ENCODE results near the gene CCNB2. TPM values are rescaled to one million over a fixed set of nuclear protein-coding genes. Genes with fewer than 3 reads are reported as not detected.
"Not testable (repeated sequence)": the region's sequence is repeated elsewhere in the genome, so short reads cannot be mapped to it uniquely, and the experiment has no call there.

The CCNB2 gene
- total RNA-seq, 1 experiment from 2014 or later: 95.2 TPM

DNA sequence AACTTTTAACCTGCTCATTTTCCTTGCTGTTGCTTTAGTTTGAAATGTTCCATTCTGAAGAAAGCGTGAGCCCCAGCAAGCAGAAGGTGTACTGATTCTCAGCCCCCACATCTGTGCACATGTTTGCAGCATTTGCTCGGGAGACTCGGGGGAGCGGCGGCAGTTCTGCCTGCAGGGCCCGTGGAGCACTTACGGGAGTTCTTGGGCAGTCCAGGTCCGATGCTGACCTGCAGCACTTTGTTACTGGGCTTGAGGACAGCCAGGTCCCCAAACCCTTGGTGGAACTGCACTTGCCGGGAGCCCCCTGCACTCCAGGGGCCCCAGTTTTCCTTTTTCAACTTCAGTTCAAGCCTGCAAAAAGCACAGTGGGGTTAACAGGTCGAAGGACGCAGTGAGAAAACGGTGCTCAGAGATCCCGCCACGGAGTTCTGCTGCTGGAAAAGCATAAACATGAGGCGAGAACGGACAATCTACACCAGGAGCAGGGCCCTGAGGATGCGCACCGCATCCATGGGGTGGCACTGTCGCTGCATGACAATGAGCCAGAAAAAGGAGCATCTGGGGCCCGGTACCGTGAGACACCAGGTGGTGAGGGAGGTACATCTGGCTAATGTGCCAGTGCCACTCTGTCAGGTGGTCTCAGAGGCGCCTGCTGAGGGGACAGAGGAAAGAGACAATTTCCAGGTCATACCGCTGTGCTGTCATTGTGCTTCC, 56.1 kb downstream of the CCNB2 start:
- DNase-seq (ENCODE audit: low spot score): peak; percentile 5
- in situ Hi-C loops (cut with HindIII; ENCODE audit: low sequenced_read_pairs): no loop called here

DNA sequence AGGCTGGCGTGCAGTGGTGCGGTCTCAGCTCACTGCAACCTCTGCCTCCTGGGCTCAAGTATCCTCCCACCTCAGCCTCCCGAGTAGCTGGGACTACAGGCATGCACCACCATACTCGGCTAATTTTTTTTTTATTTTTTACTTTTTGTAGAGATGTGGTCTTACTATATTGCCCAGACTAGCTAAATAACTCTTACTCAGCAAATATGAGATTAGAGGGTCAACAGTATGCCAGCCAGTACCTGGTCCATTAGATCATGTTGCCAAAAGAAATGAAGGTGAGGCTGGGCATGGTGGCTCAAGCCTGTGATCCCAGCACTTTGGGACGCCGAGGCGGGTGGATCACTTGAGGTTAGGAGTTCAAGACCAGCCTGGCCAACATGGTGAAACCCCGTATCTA, 57.1 kb downstream of the CCNB2 start:
- in situ Hi-C loops (cut with HindIII; ENCODE audit: low sequenced_read_pairs); DNase-seq (ENCODE audit: low spot score): not testable (repeated sequence)

DNA sequence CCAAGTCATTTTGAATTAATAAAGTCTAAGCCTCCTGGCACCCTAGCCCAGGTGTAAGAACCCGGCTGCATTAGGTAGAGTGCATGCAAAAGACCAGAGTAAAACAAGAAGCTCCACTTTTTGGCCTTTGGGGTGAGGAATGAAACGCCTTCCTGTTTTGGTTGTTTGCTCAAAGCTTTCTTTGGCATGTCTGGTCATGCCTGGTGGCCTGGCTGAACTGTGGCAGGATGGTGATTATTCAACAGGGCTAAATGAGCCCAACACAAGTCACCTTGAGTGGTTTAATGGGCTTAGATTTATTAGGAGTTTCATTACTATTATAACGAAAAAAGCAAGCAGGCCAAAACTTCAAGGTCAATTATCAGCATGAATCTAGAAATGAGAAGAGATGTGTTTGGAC, 60.8 kb downstream of the CCNB2 start:
- in situ Hi-C loops (cut with HindIII; ENCODE audit: low sequenced_read_pairs): no loop called here
- DNase-seq (ENCODE audit: low spot score): no peak

DNA sequence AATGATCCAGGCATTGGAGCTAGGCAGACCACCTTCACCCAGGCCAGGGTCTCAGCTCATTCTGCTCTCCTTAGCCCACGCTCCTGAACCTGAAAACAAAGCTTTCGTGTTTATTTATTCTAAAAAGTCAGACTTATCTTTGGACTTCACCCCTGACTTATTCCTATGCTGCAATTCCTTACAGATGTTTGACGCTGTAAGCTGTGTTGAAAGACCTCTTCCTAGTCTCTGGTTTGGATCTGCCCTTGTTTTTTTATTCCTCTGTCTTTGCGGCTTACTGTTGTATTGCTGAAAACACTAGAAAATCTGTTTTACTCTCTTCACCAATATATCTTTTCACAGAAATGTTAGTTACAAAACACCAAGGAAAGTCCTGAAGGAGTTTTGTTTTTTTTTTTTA, 61.2 kb downstream of the CCNB2 start:
- no peak for DNase-seq (ENCODE audit: low spot score)
- in situ Hi-C loops (cut with HindIII; ENCODE audit: low sequenced_read_pairs): no loop called here

DNA sequence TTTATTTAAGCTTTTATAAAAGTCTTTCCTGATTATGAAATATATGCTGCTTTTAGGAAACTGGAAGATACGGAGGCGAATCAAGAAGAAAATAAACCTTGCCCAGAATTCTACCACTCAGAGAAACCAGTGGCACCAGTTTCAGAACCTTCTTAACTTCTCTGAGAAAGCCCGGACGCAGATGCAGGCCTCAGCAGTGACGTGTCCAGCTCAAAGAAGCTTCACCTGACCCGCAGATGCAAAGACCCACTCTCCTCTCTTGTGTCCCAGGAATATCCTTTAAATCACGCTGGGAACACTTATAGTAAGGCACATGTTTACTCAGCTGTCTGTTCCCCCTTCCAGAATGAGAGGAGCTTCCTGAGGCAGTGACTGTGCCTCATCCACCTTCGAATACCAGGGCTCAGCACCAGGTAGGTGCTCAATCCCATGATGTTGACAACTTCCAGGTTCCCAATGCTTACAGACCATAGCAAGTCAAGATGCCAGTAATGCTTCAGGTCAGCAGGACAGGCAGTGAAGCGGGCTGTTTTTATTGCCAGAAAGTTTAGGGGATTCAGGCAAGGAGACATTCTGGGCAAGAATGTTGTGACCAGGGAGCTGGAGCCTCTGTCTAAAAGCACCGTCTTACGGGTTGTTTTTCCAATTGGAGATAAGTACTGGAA, 61.8 kb downstream of the CCNB2 start:
- no peak for DNase-seq (ENCODE audit: low spot score)

DNA sequence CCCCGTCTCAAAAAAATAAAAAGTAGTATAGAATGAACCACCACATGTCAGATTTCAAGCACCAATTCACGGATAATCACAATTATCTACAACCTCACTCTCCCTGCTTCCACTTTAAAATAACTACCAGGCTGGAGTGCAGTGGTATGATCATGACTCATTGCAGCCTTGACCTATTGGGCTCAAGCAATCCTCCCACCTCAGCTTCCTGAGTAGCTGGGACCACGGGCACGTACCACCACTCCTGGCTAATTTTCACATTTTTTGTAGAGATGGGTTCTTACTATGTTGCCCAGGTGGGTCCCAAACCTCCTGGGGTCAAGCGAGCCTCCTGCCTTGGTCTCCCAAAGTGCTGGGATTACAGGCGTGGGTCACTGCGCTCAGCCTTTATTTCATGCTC, 63.6 kb downstream of the CCNB2 start:
- in situ Hi-C loops (cut with HindIII; ENCODE audit: low sequenced_read_pairs): no loop called here
- no peak for DNase-seq (ENCODE audit: low spot score)

More for the DNA sequence above, 61.8 kb downstream of the CCNB2 start:
- in situ Hi-C loops (cut with HindIII; ENCODE audit: low sequenced_read_pairs): no loop called here

DNA sequence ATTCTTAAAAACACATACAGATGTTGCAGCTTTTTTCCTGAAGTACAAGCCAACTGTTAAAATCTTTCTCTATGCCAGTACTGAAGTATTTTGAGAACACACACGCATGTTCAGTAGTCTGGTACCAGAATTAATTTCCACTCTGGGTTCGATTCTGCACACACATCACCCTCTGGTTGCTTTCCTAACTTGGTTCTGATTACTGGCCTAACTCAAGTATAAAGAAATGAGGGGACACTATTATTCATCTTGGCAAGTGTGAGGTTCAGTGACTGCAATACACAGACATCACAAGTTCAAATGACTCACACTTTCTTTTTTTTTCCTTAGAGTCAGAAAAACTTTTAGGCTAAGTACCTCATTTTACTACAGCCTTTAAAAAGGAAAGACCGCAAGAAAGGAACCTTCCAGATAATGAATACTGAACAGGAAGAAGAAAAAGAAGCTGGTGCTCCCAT, 64.3 kb downstream of the CCNB2 start:
- DNase-seq (ENCODE audit: low spot score): no peak
- in situ Hi-C loops (cut with HindIII; ENCODE audit: low sequenced_read_pairs): no loop called here

DNA sequence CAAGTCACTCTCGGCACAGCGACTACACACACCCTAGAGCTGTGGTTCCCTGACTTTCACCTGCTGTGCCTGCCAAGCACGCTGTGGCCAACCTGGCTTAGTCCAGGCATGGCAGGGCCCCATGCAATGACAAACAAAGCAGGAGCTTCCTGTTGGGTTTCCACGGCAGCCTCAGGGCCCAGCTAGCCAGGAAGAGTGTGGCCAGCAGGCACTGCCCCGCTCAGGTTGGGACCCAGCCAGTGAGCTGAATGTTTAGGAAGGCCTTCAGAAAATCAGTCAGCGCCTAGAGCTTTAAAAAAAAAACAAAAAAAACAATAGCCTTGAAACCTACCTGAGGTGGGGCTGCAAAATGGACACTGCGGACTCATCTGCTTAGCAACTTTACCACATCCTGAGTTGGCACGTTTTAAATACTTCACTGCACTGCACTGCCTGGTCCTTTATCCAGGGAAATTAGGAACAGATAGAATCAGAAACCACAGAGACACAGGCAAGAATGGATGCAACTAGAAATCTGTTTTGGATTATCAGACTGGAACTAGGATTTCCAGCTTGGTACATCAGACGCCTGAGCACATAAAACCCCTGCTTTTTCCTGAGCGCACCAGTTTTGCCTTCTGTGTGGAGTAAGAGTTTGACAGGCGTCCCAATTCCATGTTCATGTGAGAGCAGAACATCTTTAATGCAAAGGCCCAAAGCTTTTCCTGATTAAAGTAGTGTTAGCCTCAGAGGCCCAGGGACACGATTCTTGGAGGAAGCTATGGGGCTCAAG, 65.5 kb downstream of the CCNB2 start:
- in situ Hi-C loops (cut with HindIII; ENCODE audit: low sequenced_read_pairs): no loop called here
- DNase-seq (ENCODE audit: low spot score): peak; percentile 86

DNA sequence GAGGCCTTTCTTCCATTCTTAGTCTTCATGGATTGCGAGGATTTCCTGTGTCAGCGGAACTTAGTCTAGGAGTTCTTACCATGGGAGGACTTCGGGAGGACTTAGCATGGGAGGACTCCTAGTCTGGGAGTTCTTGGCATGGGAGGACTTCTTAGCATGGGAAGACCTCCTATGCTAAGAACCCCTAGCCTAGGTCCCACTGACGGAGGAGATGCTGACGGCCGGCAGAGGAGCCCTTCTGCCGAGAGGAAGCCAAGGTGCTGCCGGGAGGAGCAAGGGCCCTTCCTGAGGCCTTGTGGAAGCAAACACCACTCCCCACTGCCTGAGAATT, 66.1 kb downstream of the CCNB2 start:
- no peak for DNase-seq (ENCODE audit: low spot score)
- in situ Hi-C loops (cut with HindIII; ENCODE audit: low sequenced_read_pairs): no loop called here

DNA sequence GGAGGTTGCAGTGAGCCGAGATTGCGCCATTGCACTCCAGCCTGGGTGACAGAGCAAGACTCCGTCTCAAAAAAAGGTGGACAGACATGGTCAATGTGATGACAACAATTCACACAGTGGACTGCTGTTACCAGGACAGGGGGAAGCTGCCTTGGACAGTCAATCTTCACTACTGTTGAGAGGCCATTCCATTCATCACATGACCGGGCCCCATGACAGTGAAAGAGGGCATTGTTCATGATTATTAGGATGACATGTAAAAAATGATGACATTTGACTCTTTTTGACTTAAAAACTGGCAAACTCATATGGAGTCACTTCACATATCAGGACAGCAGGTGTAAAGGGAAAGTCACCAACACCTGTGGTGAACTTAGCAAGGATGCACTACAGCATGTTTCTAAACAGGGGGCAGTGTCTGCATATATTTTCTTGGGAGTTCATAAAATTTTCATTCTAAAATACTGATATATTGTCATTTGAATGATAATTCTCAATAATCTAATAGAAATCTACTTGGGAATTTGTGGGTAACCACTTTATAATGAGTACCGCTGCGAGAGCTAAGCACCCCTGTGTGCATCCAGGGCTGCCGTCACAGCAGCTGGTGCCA, 67.4 kb downstream of the CCNB2 start:
- in situ Hi-C loops (cut with HindIII; ENCODE audit: low sequenced_read_pairs): no loop called here
- DNase-seq (ENCODE audit: low spot score): no peak

DNA sequence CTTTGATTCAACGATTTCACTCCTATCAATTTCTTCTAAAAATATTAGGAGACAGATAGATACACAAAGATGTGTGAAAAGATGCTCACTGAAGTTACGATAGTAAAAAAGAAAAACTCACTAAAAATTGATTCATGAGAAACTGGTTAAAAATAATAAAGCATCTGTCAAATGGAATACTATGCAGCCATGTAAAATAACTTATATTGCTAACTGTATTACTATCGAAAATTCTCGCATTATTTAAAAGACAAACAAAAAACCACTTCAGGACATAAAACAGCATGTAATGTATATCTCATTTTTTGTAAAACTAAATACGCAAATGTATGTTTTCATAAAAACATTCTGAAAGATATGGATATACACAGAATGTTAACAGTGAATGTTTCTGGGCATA, 68.2 kb downstream of the CCNB2 start:
- DNase-seq (ENCODE audit: low spot score): no peak
- in situ Hi-C loops (cut with HindIII; ENCODE audit: low sequenced_read_pairs): no loop called here

DNA sequence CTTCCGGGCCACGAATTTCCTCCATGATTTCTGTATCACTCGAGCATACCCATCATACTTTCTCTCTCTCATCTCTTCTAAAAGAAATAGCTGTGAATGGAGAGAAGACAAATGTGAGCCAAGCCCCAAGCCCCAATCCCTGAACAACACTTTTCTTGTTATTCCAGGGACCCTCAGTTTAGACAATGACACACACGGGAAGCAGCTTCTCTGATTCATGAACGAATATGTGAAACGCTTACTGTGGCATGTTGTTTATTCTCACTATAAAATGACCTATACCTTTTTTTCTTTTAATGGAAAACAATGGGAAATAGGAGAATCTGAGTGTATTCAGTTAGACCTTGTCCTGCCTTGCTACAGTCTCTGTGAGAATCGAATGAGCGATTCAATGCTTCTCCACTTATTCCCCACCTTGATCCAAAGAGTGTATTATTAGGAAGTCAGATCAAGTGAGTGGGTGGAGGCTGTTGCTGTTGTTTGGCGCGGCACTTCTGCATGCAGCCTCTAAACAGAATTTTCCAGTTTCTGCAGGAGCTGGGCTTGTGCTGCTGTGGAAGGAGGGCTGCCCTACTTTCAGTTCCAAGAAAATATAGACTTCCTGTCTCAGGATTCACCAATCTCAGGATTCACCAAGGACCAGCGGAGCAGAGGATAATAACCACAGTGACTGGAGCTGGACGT, 69.3 kb downstream of the CCNB2 start:
- in situ Hi-C loops (cut with HindIII; ENCODE audit: low sequenced_read_pairs): no loop called here
- DNase-seq (ENCODE audit: low spot score): no peak

Other genes starting within 250 kb of the CCNB2 start
- gene SLTM, start 171.5 kb upstream of the CCNB2 start, total RNA-seq (2014; rRNA removed; shearing (Covaris generic)): 30.7 and 53.4 TPM in 2 replicates
- gene RNF111, start 117.5 kb upstream of the CCNB2 start, total RNA-seq (2014; rRNA removed; shearing (Covaris generic)): 4.6 and 8.8 TPM in 2 replicates
- not detected in 2 replicates for gene LDHAL6B, start 101.7 kb downstream of the CCNB2 start, total RNA-seq (2014; rRNA removed; shearing (Covaris generic))

Data from G401 (cell line).